Loucy (cell line): ENCODE data around the gene LGALS1.

ENCODE experiments used
- CTCF ChIP-seq: fragments of 200-600 bp; sonication (generic); conservative IDR thresholded peaks from 2 replicates; pipeline ENCODE4 v1.5.1; 2014; ENCODE audit warnings: mild to moderate bottlenecking, antibody characterized with exemption, low read length
- EZH2phosphoT487 ChIP-seq: fragments of 200-600 bp; IDR thresholded peaks from 2 replicates; pipeline ENCODE4 v1.6.1; 2018; ENCODE audit warnings: antibody characterized with exemption, mild to moderate bottlenecking, moderate library complexity, borderline replicate concordance

- TF ChIP-seq CTCF (no peak), EZH2phosphoT487 (no peak)
Observed at GRCh38 chr22:37658133-37659065, 17.0 kb upstream of the LGALS1 start, which contains the start of gene PDXP.
